Ovary (tissue), 9 donors: ENCODE results near the gene JAG2. TPM values are rescaled to one million over a fixed set of nuclear protein-coding genes. Genes with fewer than 3 reads are reported as not detected.
A peak's percentile ranks its signal among the peaks of the same experiment; 100 is the strongest.

Experiments
- DNase-seq, 5 donors: peaks; one replicate each; pipeline ENCODE4 v3.0.0-alpha.2; 2019 to 2020
- H3K27ac ChIP-seq, 2 donors: fragments of 200-600 bp; one replicate each; pipeline versions ENCODE4 v1.5.1 to v1.8.0; 2019 to 2022
- H3K27me3 ChIP-seq: fragments of 200-600 bp; one replicate; pipeline ENCODE4 v1.8.0; 2022
- H3K36me3 ChIP-seq: fragments of 200-600 bp; sonication (generic); one replicate; pipeline ENCODE4 v1.5.1; 2019
- H3K4me1 ChIP-seq: one replicate; pipeline ENCODE4 v1.8.1; 2013; ENCODE audit warnings: mild to moderate bottlenecking, moderate library complexity; ENCODE audit not compliant: insufficient read depth
- H3K4me3 ChIP-seq: fragments of 200-600 bp; sonication (generic); one replicate; pipeline ENCODE4 v1.5.1; 2017
- H3K9me3 ChIP-seq, 2 donors: fragments of 200-600 bp in 1 of 2; sonication (generic) in 1 of 2; one replicate each; pipeline versions ENCODE4 v1.5.1 to v1.8.1; 2013 to 2019; ENCODE audit warnings: mild to moderate bottlenecking in 1 of 2, moderate library complexity in 1 of 2
- EP300 ChIP-seq: sonication (generic); formaldehyde crosslinking; IDR thresholded peaks from one replicate; pipeline ENCODE4 v1.6.1; 2017; ENCODE audit warnings: antibody characterized with exemption
- POLR2A ChIP-seq: fragments of 450-650 bp; IDR thresholded peaks from one replicate; pipeline ENCODE4 v1.6.1; 2017; ENCODE audit warnings: antibody characterized with exemption, mild to moderate bottlenecking, moderate library complexity
- WGBS, 3 donors: extraction: QIAGEN DNeasy Blood & Tissue Kit in 1 of 3; methylation state at CpG; one replicate each; pipeline versions ENCODE4 v1.1.5 to v1.1.7; 2013 to 2017; 5-methylcytosine and 5-hydroxymethylcytosine counted together
- intact Hi-C, 4 donors: fragments of 100-400 bp; cut with DNase I; formaldehyde crosslinking; loops; one replicate each; pipeline versions ENCODE4 v1.11.0 to v1.15.1; 2022 to 2023
- polyA plus RNA-seq, 2 donors: library from polyadenylated mRNA; stranded (reverse); fragments of 200-250 nt in 1 of 2; fragments of 350-450 nt in 1 of 2; fragmentation: Illumina TruSeq in 1 of 2; extraction: RNeasy Lipid Tissue Mini Kit (QIAGEN cat#74804) in 1 of 2; gene quantifications; one replicate each; pipeline ENCODE4 v1.2.3, GENCODE V29; 2013 to 2014
- total RNA-seq, 7 donors: library from RNA; depleted of rRNA in 2 of 7; stranded (reverse); fragments of >200 nt in 2 of 7; fragmentation: NEBNext Ultra II Directional in 3 of 7; extraction: Animal tissue kit (Norgen Biotek cat#: 25700) in 3 of 7; gene quantifications; one replicate each; pipeline versions ENCODE4 v1.1.0 to v1.2.4, GENCODE V29; 2016 to 2023
- TF ChIP-seq, protein P1 (sequence below), 3 donors: fragments of 450-650 bp in 2 of 3; fragments of 200-600 bp in 1 of 3; IDR thresholded peaks; one replicate each; pipeline versions ENCODE4 v1.5.1 to v1.8.0; 2016 to 2022; ENCODE audit warnings: antibody characterized with exemption in 3 of 3, mild to moderate bottlenecking in 1 of 3
- donor health status: DM: no; HTN: no; CAD: no; lungs with moderate emphysema.
- donor health status: DM: no; HTN: no; CAD: no.
- donor health status: Bipolar disorder and iron deficiency.
- donor health status: DM: yes; HTN: yes; CAD: no.
- donor health status: DM: no; HTN: no; CAD: no.
- donor health status: DM: yes; HTN: yes; CAD: no.

JAG2 gene
- total and polyA plus RNA-seq, 9 donors: 0.78 to 10.2 (median 6.5) TPM

DNA sequence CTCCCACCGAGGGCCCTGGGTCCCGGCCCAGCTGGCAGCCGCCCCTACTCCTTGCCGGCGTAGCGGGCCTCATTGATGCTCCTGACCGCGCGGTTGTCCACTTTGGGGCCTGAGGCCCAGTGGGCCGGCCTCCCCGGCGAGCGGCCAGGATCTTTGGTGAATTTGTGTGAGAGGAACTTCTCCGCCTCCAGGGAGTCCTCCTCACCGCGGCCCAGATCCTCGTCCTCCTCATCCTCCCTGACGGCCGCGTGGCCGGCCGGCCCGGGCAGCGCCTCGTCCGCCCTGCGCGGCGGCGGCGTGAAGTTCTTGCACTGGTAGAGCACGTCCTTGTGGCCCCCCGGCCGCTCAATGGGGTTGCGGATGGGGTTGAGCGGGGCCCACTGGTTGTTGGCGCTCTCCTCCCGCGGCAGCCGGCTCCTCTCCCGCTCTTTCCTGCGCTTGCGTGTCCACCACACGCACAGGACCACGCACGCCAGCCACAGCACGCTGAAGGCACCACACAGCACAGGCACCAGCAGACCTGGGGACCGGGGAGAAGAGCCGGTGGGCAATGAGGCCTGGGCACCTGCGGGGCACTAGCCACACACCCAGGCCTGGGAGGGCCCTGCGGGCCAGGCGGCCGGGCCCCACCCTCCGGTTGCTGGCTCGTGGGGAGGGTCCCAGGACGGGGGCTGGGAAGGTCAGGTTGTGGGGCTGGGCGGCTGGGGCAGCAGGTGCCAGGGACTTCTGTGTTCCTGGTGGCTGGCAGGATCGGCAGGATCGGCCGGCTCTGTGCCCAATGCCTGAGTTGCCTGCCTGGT lies 25.7 kb downstream of the JAG2 start:
- H3K27ac ChIP-seq: no peak overlapping the region
- H3K4me1 ChIP-seq: no peaks in the 10 kb centered on the region
- no peak overlapping the region for H3K4me3 ChIP-seq
- 94 to 96% (median 95%) methylated on average over 56 to 60 of the region's 60 CpGs for WGBS, 3 donors
- peak in 1 of 5 donors; percentile 11 for DNase-seq
- H3K27me3 ChIP-seq: no peaks in the 10 kb centered on the region
- TF ChIP-seq, protein P1, sequence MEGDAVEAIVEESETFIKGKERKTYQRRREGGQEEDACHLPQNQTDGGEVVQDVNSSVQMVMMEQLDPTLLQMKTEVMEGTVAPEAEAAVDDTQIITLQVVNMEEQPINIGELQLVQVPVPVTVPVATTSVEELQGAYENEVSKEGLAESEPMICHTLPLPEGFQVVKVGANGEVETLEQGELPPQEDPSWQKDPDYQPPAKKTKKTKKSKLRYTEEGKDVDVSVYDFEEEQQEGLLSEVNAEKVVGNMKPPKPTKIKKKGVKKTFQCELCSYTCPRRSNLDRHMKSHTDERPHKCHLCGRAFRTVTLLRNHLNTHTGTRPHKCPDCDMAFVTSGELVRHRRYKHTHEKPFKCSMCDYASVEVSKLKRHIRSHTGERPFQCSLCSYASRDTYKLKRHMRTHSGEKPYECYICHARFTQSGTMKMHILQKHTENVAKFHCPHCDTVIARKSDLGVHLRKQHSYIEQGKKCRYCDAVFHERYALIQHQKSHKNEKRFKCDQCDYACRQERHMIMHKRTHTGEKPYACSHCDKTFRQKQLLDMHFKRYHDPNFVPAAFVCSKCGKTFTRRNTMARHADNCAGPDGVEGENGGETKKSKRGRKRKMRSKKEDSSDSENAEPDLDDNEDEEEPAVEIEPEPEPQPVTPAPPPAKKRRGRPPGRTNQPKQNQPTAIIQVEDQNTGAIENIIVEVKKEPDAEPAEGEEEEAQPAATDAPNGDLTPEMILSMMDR (IDR thresholded peaks at IDR 0.05): no peak
- TF ChIP-seq POLR2A (no peak), EP300 (no peak)
- intact Hi-C loops: no loop called here
- peaks cover 0 to 3% of the 10 kb centered on the region in 2 donors for H3K9me3 ChIP-seq
- no peaks in the 10 kb centered on the region for H3K36me3 ChIP-seq

- DNase-seq: peak in 1 of 5 donors; percentile 14
Observed at GRCh38 chr14:105141486-105142281, 26.9 kb downstream of the JAG2 start.

DNA sequence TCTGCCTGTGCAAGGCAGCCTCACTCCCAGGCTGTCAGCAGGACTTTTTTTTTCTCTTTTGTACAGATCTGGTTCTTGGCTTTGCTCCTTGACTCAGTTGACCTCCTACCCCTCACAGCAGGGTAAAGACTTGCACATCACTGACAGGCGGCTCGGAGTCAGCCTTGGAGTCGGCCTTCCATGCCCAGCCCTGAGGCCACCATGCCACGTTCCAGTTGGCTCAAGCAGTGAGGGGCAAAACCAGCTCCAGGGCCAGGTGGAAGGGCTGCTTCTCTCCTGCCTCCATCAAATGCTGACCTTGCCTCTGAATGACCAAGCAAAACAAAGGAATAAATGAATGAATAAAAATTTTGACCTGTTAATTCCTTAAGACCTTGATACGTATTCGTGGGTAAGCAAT lies 27.6 kb downstream of the JAG2 start:
- no peaks in the 10 kb centered on the region for H3K4me1 ChIP-seq
- H3K4me3 ChIP-seq: no peak overlapping the region
- H3K9me3 ChIP-seq: peaks cover 0 to 3% of the 10 kb centered on the region in 2 donors
- TF ChIP-seq POLR2A: no peak
- no peak for TF ChIP-seq EP300
- TF ChIP-seq, protein P1 (IDR thresholded peaks at IDR 0.05): no peak
- DNase-seq: no peak
- no peak overlapping the region for H3K27ac ChIP-seq
- intact Hi-C loops: no loop called here
- H3K27me3 ChIP-seq: no peaks in the 10 kb centered on the region
- H3K36me3 ChIP-seq: no peaks in the 10 kb centered on the region
- 88 to 90% (median 89%) methylated on average over 6 of the region's 6 CpGs for WGBS, 3 donors

More at GRCh38 chr14:105141486-105142281, 26.9 kb downstream of the JAG2 start:
- WGBS, 3 donors: 89 to 91% (median 90%) methylated on average over 43 of the region's 43 CpGs
- H3K9me3 ChIP-seq: peaks cover 0 to 3% of the 10 kb centered on the region in 2 donors
- H3K27me3 ChIP-seq: no peaks in the 10 kb centered on the region
- no peak overlapping the region for H3K27ac ChIP-seq
- no peaks in the 10 kb centered on the region for H3K4me1 ChIP-seq
- H3K4me3 ChIP-seq: no peak overlapping the region
- H3K36me3 ChIP-seq: no peaks in the 10 kb centered on the region
- TF ChIP-seq POLR2A (no peak), EP300 (no peak)
- TF ChIP-seq, protein P1 (IDR thresholded peaks at IDR 0.05): no peak
- intact Hi-C loops: no loop called here

DNA sequence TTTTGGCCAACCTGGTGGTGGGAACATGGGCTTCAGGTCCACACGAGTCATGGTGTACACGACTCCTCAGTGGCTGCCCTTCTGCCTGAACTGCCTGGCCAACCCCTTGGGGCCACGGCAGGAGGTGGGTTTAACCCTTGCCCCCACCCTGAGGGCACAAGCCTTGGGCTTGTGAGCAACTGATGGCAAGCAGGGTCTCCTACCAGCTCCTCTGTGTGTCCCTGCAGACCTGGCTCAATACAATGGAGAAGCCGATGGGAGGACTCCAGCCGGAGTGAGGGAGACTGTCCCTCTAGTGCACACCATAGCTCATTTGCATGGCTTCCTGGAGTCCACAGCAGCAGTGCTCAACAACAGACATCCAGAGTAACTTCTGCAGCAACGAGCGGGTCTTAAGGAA lies 28.0 kb downstream of the JAG2 start:
- no peak overlapping the region for H3K4me3 ChIP-seq
- WGBS, 3 donors: 88 to 92% (median 89%) methylated on average over 7 of the region's 7 CpGs
- no peaks in the 10 kb centered on the region for H3K27me3 ChIP-seq
- H3K4me1 ChIP-seq: no peaks in the 10 kb centered on the region
- H3K27ac ChIP-seq: no peak overlapping the region
- peaks cover 0 to 3% of the 10 kb centered on the region in 2 donors for H3K9me3 ChIP-seq
- no peaks in the 10 kb centered on the region for H3K36me3 ChIP-seq
- TF ChIP-seq, protein P1 (IDR thresholded peaks at IDR 0.05): no peak
- TF ChIP-seq POLR2A (no peak), EP300 (no peak)
- intact Hi-C loops: no loop called here
- DNase-seq: no peak
